KOPT-K1 (cell line): Measurements from ENCODE around the gene CA5A.
"Not testable (repeated sequence)": the region's sequence is repeated elsewhere in the genome, so short reads cannot be mapped to it uniquely, and the experiment has no call there.

Experiments
- H3K27ac ChIP-seq: fragments of 200-600 bp; sonication (generic); 2 replicates; pipeline ENCODE4 v1.5.1; 2016; ENCODE audit warnings: antibody characterized with exemption, mild to moderate bottlenecking, low read depth, low read length; ENCODE audit not compliant: poor library complexity, severe bottlenecking
- H3K36me3 ChIP-seq: fragments of 200-600 bp; sonication (generic); 2 replicates; pipeline ENCODE4 v1.5.1; 2017; ENCODE audit warnings: antibody characterized with exemption, mild to moderate bottlenecking, low read length, moderate library complexity; ENCODE audit not compliant: insufficient read depth
- H3K9me3 ChIP-seq: fragments of 200-600 bp; sonication (generic); 2 replicates; pipeline ENCODE4 v1.5.1; 2017; ENCODE audit warnings: antibody characterized with exemption, low read length, mild to moderate bottlenecking; ENCODE audit not compliant: insufficient read depth, poor library complexity, severe bottlenecking

CA5A gene

GRCh38 chr16:87868254-87869029, 67.9 kb downstream of the CA5A start:
- H3K27ac ChIP-seq = peak overlapping the region; percentile 79
- peaks cover 17% of the 10 kb centered on the region for H3K36me3 ChIP-seq
- not testable (repeated sequence) for H3K9me3 ChIP-seq

DNA sequence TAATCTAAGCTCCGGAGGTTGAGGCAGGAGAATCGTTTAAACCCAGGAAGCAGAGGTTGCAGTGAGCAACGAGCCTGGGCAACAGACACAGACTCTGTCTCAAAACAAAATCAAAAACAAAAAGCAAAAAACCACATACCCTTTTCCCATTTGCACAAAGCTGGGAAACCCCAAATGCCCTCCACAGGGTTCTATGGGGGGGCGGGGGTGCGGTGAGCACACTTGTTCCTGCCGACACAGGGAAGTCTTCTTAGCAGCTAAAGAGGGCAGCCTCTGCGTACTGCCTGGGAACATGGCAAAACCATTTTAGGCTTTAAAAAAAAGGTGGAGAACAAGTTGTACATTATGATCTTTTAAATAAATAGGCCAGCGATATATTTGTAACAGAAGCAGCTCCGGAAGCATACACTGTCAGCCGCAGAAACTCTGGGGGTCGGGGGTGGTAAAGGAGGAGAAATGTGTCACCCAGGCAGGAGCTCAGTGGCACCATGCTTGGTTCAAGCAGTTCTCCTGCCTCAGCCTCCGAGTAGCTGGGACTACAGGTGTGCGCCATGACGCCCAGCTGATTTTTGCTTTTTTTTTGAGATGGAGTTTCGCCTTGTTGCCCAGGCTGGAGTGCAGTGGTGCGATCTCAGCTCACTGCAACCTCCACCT, 70.3 kb downstream of the CA5A start:
- Histone ChIP-seq H3K27ac (peak overlapping the region; percentile 79), H3K36me3 (peaks cover 41% of the 10 kb centered on the region)

GRCh38 chr16:87864331-87864989, 71.9 kb downstream of the CA5A start:
- no peaks in the 10 kb centered on the region for H3K9me3 ChIP-seq
- H3K36me3 ChIP-seq = peaks cover 54% of the 10 kb centered on the region
- H3K27ac ChIP-seq = peak overlapping the region; percentile 79

More for the DNA sequence above, 70.3 kb downstream of the CA5A start:
- H3K9me3 ChIP-seq = not testable (repeated sequence)

DNA sequence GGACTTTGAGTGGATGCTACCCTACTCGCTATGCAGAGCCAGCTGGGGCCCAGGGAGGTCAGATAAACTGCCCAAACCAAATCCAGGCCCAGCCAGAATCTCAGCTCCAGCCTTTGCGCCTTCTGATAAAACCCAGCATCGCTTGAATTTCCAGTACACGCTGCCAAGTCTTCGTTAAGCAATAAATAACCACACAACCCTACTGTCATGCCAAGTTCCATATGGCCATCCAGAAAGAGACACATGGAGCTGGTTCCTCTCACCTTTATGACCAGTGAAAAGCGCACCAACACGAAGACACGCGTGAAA, 73.0 kb downstream of the CA5A start:
- H3K27ac ChIP-seq = not testable (repeated sequence)

GRCh38 chr16:87862597-87863326, 73.6 kb downstream of the CA5A start:
- H3K9me3 ChIP-seq, H3K27ac ChIP-seq: not testable (repeated sequence)
- H3K36me3 ChIP-seq = peaks cover 71% of the 10 kb centered on the region

More for the DNA sequence above, 73.0 kb downstream of the CA5A start:
- not testable (repeated sequence) for H3K9me3 ChIP-seq
- H3K36me3 ChIP-seq = peaks cover 66% of the 10 kb centered on the region

- not testable (repeated sequence) for H3K9me3 ChIP-seq, H3K27ac ChIP-seq
- peaks cover 84% of the 10 kb centered on the region for H3K36me3 ChIP-seq
Observed at GRCh38 chr16:87861300-87862099, 74.8 kb downstream of the CA5A start.

- no peak overlapping the region for H3K27ac ChIP-seq
- no peaks in the 10 kb centered on the region for H3K9me3 ChIP-seq
- peaks cover 91% of the 10 kb centered on the region for H3K36me3 ChIP-seq
Observed at GRCh38 chr16:87860553-87861299, 75.6 kb downstream of the CA5A start.

GRCh38 chr16:87858151-87858993, 78.0 kb downstream of the CA5A start:
- H3K9me3 ChIP-seq, H3K27ac ChIP-seq: not testable (repeated sequence)
- H3K36me3 ChIP-seq = peaks cover 90% of the 10 kb centered on the region

DNA sequence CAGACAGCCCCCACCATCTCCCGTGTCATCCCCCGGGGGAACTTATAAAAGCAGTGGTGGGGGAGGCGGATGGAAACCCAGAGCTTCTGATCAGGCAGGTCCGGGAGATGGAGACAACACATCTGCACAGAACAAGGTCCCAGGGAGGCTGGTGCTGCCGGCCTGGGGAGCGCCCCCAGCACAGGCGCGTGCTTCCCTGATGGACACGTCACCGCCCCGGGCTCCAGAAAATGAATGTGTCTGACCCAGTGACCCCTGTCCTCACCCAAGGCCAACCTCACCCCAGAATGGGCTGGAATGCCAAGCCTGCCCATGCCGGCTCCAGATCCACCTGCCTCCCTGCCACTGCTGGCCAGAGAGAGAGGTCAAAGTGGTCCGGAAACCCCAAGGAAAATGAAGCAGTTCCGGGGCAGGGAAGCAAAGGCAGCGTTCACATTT, 79.5 kb downstream of the CA5A start:
- H3K36me3 ChIP-seq = peaks cover 90% of the 10 kb centered on the region
- no peak overlapping the region for H3K27ac ChIP-seq
- H3K9me3 ChIP-seq = no peaks in the 10 kb centered on the region

DNA sequence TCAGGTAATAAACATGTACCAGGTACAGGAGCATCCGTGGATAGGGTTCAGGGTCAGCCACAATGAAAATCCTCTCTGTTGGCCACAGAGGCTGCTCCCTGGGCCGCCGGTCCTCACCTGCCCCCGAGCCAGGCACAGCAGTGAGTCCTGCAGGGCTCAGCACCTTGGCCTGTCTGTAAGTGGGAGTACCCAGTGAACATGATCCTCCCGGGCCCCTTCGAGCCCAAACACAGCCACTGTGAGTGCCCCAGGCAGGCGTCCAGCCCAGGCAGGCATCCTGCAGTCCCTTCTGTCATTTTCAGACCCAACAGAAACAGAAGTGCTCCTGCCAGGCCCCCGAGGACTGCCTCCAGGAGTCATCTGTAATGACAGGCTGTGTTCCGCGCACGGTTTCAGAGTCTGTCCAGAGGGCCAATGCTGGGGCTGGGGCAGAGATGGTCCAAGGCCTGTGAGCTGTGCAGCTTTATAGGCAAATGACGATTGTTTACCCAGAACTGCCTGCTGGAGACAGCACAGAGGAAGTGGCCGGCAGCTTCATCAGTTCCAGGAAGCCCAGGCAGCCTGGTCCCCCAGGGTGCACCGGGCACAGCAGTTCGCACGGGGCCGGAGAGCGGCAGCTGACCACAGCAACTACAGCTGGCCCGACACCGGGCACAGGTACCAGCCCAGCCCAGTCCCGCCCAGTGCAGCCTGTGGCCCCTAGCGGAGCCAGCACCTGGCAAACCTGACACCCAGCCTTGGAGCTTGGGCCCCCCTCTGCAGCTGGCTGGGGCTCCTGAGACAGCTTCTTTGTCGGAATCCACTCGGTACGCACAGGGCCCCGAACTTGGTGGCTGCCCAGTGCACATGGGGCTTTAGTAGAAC, 80.2 kb downstream of the CA5A start:
- Histone ChIP-seq H3K27ac (no peak overlapping the region), H3K9me3 (no peaks in the 10 kb centered on the region), H3K36me3 (peaks cover 90% of the 10 kb centered on the region)

GRCh38 chr16:87854907-87855683, 81.2 kb downstream of the CA5A start:
- Histone ChIP-seq H3K27ac (no peak overlapping the region), H3K9me3 (no peaks in the 10 kb centered on the region), H3K36me3 (peaks cover 90% of the 10 kb centered on the region)
